Ovary (tissue), 3 donors: ENCODE data around the gene CAMK2D.

Experiments used
- CTCF ChIP-seq, 3 donors: fragments of 450-650 bp in 2 of 3; fragments of 200-600 bp in 1 of 3; IDR thresholded peaks; one replicate each; pipeline versions ENCODE4 v1.5.1 to v1.8.0; 2016 to 2022; ENCODE audit warnings: antibody characterized with exemption in 3 of 3, mild to moderate bottlenecking in 1 of 3
- EP300 ChIP-seq: sonication (generic); formaldehyde crosslinking; IDR thresholded peaks from one replicate; pipeline ENCODE4 v1.6.1; 2017; ENCODE audit warnings: antibody characterized with exemption
- POLR2A ChIP-seq: fragments of 450-650 bp; IDR thresholded peaks from one replicate; pipeline ENCODE4 v1.6.1; 2017; ENCODE audit warnings: antibody characterized with exemption, mild to moderate bottlenecking, moderate library complexity
- donor health status: DM: no; HTN: no; CAD: no.

GRCh38 chr4:113524096-113524495, 237.4 kb downstream of the CAMK2D start:
- TF ChIP-seq POLR2A (no peak), CTCF (IDR thresholded peaks at IDR 0.05) (no peak), EP300 (no peak)
